Prostate gland (tissue), 2 donors: ENCODE results near the gene RFT1. TPM values are rescaled to one million over a fixed set of nuclear protein-coding genes. Genes with fewer than 3 reads are reported as not detected.
"Not testable (repeated sequence)": the region's sequence is repeated elsewhere in the genome, so short reads cannot be mapped to it uniquely, and the experiment has no call there.

ENCODE experiments used
- DNase-seq: peaks from one replicate; pipeline ENCODE4 v3.0.0-alpha.2; 2019; ENCODE audit warnings: low spot score
- H3K27ac ChIP-seq, 2 donors: fragments of 200-600 bp; sonication (generic); 2 replicates each; pipeline ENCODE4 v1.5.1; 2017 to 2019
- H3K27me3 ChIP-seq: fragments of 200-600 bp; sonication (generic); replicated peaks from 2 replicates; pipeline ENCODE4 v1.5.1; 2019; ENCODE audit not compliant: insufficient read depth
- H3K36me3 ChIP-seq, 2 donors: fragments of 200-600 bp; sonication (generic); 1 replicate in 1 of 2; 2 replicates in 1 of 2; pipeline versions ENCODE4 v1.5.1 to v1.8.1; 2017 to 2019
- H3K4me1 ChIP-seq: fragments of 200-600 bp; sonication (generic); replicated peaks from 2 replicates; pipeline ENCODE4 v1.5.1; 2019
- H3K4me3 ChIP-seq, 2 donors: fragments of 200-600 bp; sonication (generic); 2 replicates each; pipeline ENCODE4 v1.5.1; 2017 to 2019
- H3K9me3 ChIP-seq: fragments of 200-600 bp; sonication (generic); 2 replicates; pipeline ENCODE4 v1.5.1; 2017
- CTCF ChIP-seq, 4 experiments: fragments of 200-600 bp in 2 of 4; fragments of 450-650 bp in 2 of 4; sonication (generic) in 2 of 4; IDR thresholded peaks; 1 replicate in 3 of 4; 2 replicates in 1 of 4; pipeline ENCODE4 v1.5.1; 2016 to 2019; ENCODE audit warnings: antibody characterized with exemption in 4 of 4, mild to moderate bottlenecking in 2 of 4, moderate library complexity in 2 of 4
- POLR2A ChIP-seq: fragments of 450-650 bp; IDR thresholded peaks from one replicate; pipeline ENCODE4 v1.6.1; 2016; ENCODE audit warnings: antibody characterized with exemption, mild to moderate bottlenecking
- POLR2AphosphoS5 ChIP-seq: sonication (generic); formaldehyde crosslinking; IDR thresholded peaks from one replicate; pipeline ENCODE4 v1.6.1; 2017; ENCODE audit warnings: antibody characterized with exemption
- WGBS: methylation state at CpG from one replicate; pipeline ENCODE4 v1.1.5; 2018; 5-methylcytosine and 5-hydroxymethylcytosine counted together
- intact Hi-C: fragments of 100-400 bp; cut with DNase I; formaldehyde crosslinking; loops from one replicate; pipeline ENCODE4 v1.14.2; 2022
- total RNA-seq, 2 donors: library from RNA; depleted of rRNA; stranded (reverse); fragments of >200 nt; gene quantifications; one replicate each; pipeline ENCODE4 v1.1.0, GENCODE V29; 2016

Gene RFT1
- total RNA-seq, 2 donors from 2014 or later = 10.3 to 31.1 TPM

GRCh38 chr3:53151870-53152660 is 21.8 kb upstream of the RFT1 start:
- Histone ChIP-seq H3K9me3 (no peaks in the 10 kb centered on the region), H3K27ac (no peak overlapping the region), H3K4me1 (peaks cover 47% of the 10 kb centered on the region), H3K36me3 (no peaks in the 10 kb centered on the region), H3K4me3 (no peak overlapping the region), H3K27me3 (no peaks in the 10 kb centered on the region)
- no peak for TF ChIP-seq CTCF (IDR thresholded peaks at IDR 0.05)
- no peak for TF ChIP-seq POLR2A
- TF ChIP-seq POLR2AphosphoS5 = no peak
- 86% methylated on average over 20 of the region's 20 CpGs for WGBS
- intact Hi-C loops = no loop called here
- no peak for DNase-seq

- 88% methylated on average over 5 of the region's 5 CpGs for WGBS
- H3K4me1 ChIP-seq = peaks cover 47% of the 10 kb centered on the region
Measured at GRCh38 chr3:53151465-53151864, 21.2 kb upstream of the RFT1 start.

GRCh38 chr3:53151086-53151438 is 20.8 kb upstream of the RFT1 start:
- H3K4me3 ChIP-seq, H3K27me3 ChIP-seq, intact Hi-C loops, H3K9me3 ChIP-seq, H3K36me3 ChIP-seq, H3K27ac ChIP-seq, DNase-seq: not testable (repeated sequence)
- H3K4me1 ChIP-seq = peaks cover 47% of the 10 kb centered on the region
- 94% methylated on average over 9 of the region's 9 CpGs for WGBS

More at GRCh38 chr3:53151465-53151864, 21.2 kb upstream of the RFT1 start:
- no peak for DNase-seq
- no peaks in the 10 kb centered on the region for H3K9me3 ChIP-seq
- no peaks in the 10 kb centered on the region for H3K36me3 ChIP-seq
- intact Hi-C loops = no loop called here
- H3K27me3 ChIP-seq = no peaks in the 10 kb centered on the region
- H3K27ac ChIP-seq = no peak overlapping the region
- no peak overlapping the region for H3K4me3 ChIP-seq
- TF ChIP-seq CTCF (IDR thresholded peaks at IDR 0.05) (no peak), POLR2A (no peak), POLR2AphosphoS5 (no peak)

- Histone ChIP-seq H3K27me3 (no peaks in the 10 kb centered on the region), H3K36me3 (no peaks in the 10 kb centered on the region), H3K27ac (peak overlapping the region in 1 of 2 donors; percentile 14), H3K4me1 (peaks cover 51% of the 10 kb centered on the region), H3K4me3 (no peak overlapping the region), H3K9me3 (no peaks in the 10 kb centered on the region)
- WGBS = 79% methylated on average over 7 of the region's 7 CpGs
- DNase-seq = no peak
- intact Hi-C loops = no loop called here
- TF ChIP-seq POLR2AphosphoS5 = peak; percentile 36
- no peak for TF ChIP-seq POLR2A
Measured at GRCh38 chr3:53150247-53151085, 20.2 kb upstream of the RFT1 start.

- H3K4me3 ChIP-seq = no peak overlapping the region
- intact Hi-C loops = no loop called here
- WGBS = 86% methylated on average over 2 of the region's 4 CpGs
- no peak for TF ChIP-seq CTCF (IDR thresholded peaks at IDR 0.05)
- no peak for TF ChIP-seq POLR2A
- TF ChIP-seq POLR2AphosphoS5 = no peak
- peaks cover 50% of the 10 kb centered on the region for H3K4me1 ChIP-seq
- no peaks in the 10 kb centered on the region for H3K36me3 ChIP-seq
- no peaks in the 10 kb centered on the region for H3K27me3 ChIP-seq
- no peaks in the 10 kb centered on the region for H3K9me3 ChIP-seq
- H3K27ac ChIP-seq = no peak overlapping the region
- no peak for DNase-seq
Measured at GRCh38 chr3:53149699-53150098, 19.5 kb upstream of the RFT1 start.
